K562 (cell line): Measurements from ENCODE around the gene SLC17A4. TPM values are rescaled to one million over a fixed set of nuclear protein-coding genes. Genes with fewer than 3 reads are reported as not detected.

Source experiments
- ATAC-seq: fragments of 200-7000 bp; cut with Tn5 transposase; 3 replicates; pipeline ENCODE4 v1.9.1; 2020; ENCODE audit warnings: moderate library complexity
- BruUV-seq: library from RNA; stranded (reverse); fragments of 400-500 nt; replicated peaks from 2 replicates; lab custom pipeline; 2021; lab: Mats Ljungman, UMichigan
- CTCF ChIA-PET: fragments of 300-600 bp; formaldehyde crosslinking; extraction: SDS; loops from one replicate; lab custom pipeline; 2021; ENCODE audit warnings: low intra/inter-chr PET ratio; lab: Yijun Ruan, JAX
- POLR2A ChIA-PET: fragments of 300-600, 350-650 bp; sonication (Branson Sonifier 250); formaldehyde crosslinking; extraction: SDS; loops from one replicate; lab custom pipeline; 2021; ENCODE audit warnings: antibody characterized with exemption, inconsistent platforms; lab: Yijun Ruan, JAX
- DNase-seq, 4 experiments: peaks; one replicate each; pipeline versions ENCODE4 v3.0.0 to v3.0.0-alpha.2; 2011 to 2018; ENCODE audit warnings: low spot score in 3 of 4, mixed read lengths in 3 of 4; ENCODE audit errors: extremely low read depth in 1 of 4
- FAIRE-seq: peaks from 2 replicates; lab custom pipeline; 2011; peaks lifted over from hg19 to GRCh38; lab: Jason Lieb, UNC
- H2AFZ ChIP-seq: 2 replicates; pipeline ENCODE4 v1.6.0; 2011; ENCODE audit warnings: low read depth, low read length, control low read depth, inconsistent platforms
- H3K27ac ChIP-seq: fragments of 200-600 bp; 3 replicates; pipeline ENCODE4 v1.8.0; 2011; ENCODE audit warnings: low read depth, mild to moderate bottlenecking, control low read depth, inconsistent platforms, low read length, moderate library complexity, mixed read lengths; ENCODE audit errors: extremely low read depth
- H3K27me3 ChIP-seq, 2 experiments: fragments of 300-600 bp in 1 of 2; 2 replicates in 1 of 2; 3 replicates in 1 of 2; pipeline versions ENCODE4 v1.6.0 to v1.8.0; 2011; ENCODE audit warnings: inconsistent platforms in 2 of 2, low read length in 2 of 2, mild to moderate bottlenecking in 1 of 2, mixed read lengths in 1 of 2, moderate library complexity in 1 of 2; ENCODE audit not compliant: control insufficient read depth in 2 of 2, insufficient read depth in 2 of 2
- H3K36me3 ChIP-seq: fragments of 300-600 bp; 3 replicates; pipeline ENCODE4 v1.8.0; 2011; ENCODE audit warnings: mild to moderate bottlenecking, low read length, inconsistent platforms; ENCODE audit not compliant: control insufficient read depth, insufficient read depth
- H3K4me1 ChIP-seq, 2 experiments: fragments of 200-600 bp in 1 of 2; replicated peaks in 1 of 2; 2 replicates in 1 of 2; 3 replicates in 1 of 2; pipeline versions ENCODE4 v1.5.1 to v1.8.0; 2011; ENCODE audit warnings: inconsistent platforms in 2 of 2, low read length in 2 of 2, mild to moderate bottlenecking in 1 of 2, mixed read lengths in 1 of 2, moderate library complexity in 1 of 2; ENCODE audit not compliant: control insufficient read depth in 2 of 2, insufficient read depth in 2 of 2
- H3K4me2 ChIP-seq: 2 replicates; pipeline ENCODE4 v1.6.1; 2011; ENCODE audit warnings: low read length, control low read depth, inconsistent platforms, mixed read lengths; ENCODE audit not compliant: insufficient read depth
- H3K4me3 ChIP-seq: fragments of 200-600 bp; sonication (generic), shearing (Covaris generic); 2 replicates; pipeline ENCODE4 v1.5.1; 2016; ENCODE audit warnings: control low read depth, inconsistent platforms
- H3K79me2 ChIP-seq: fragments of 200-600 bp; 3 replicates; pipeline ENCODE4 v1.8.0; 2011; ENCODE audit warnings: low read length, inconsistent platforms; ENCODE audit not compliant: control insufficient read depth, insufficient read depth
- H3K9ac ChIP-seq, 2 experiments: 2 replicates each; pipeline versions ENCODE4 v1.6.0 to v1.6.1; 2011; ENCODE audit warnings: low read depth in 2 of 2, low read length in 2 of 2, control low read depth in 1 of 2, inconsistent platforms in 1 of 2, mild to moderate bottlenecking in 1 of 2, mixed read lengths in 1 of 2; ENCODE audit not compliant: insufficient read depth in 1 of 2
- H3K9me1 ChIP-seq: one replicate; pipeline ENCODE4 v1.6.0; 2011; ENCODE audit warnings: inconsistent platforms, mild to moderate bottlenecking, low read length, moderate library complexity; ENCODE audit not compliant: control insufficient read depth, insufficient read depth
- H3K9me3 ChIP-seq: replicated peaks from 2 replicates; pipeline ENCODE4 v1.5.1; 2011; ENCODE audit warnings: low read depth, low read length, inconsistent platforms; ENCODE audit not compliant: control insufficient read depth, insufficient read depth
- H4K20me1 ChIP-seq: replicated peaks from 2 replicates; pipeline ENCODE4 v1.6.1; 2011; ENCODE audit warnings: low read length, inconsistent platforms, mixed read lengths; ENCODE audit not compliant: control insufficient read depth, insufficient read depth
- CAMTA2 ChIP-seq: fragments of 250-450 bp; sonication (Bioruptor Pico); conservative IDR thresholded peaks from 2 replicates; pipeline ENCODE4 v1.5.1; 2022
- CEBPB ChIP-seq: fragments of 450-650 bp; IDR thresholded peaks from 2 replicates; pipeline ENCODE4 v1.6.1; 2016; ENCODE audit warnings: missing genetic modification characterization, missing compliant biosample characterization
- CTCF ChIP-seq, 3 experiments: IDR thresholded peaks in 2 of 3; conservative IDR thresholded peaks in 1 of 3; 2 replicates each; pipeline ENCODE4 v1.5.1; 2011 to 2012; ENCODE audit warnings: low read length in 3 of 3, mild to moderate bottlenecking in 3 of 3, control low read depth in 2 of 3, improper control_type of control experiment in 1 of 3, inconsistent platforms in 1 of 3, low read depth in 1 of 3, mixed read lengths in 1 of 3, moderate library complexity in 1 of 3; ENCODE audit not compliant: insufficient read depth in 2 of 3
- DMBX1 ChIP-seq: fragments of 250-450 bp; sonication (Bioruptor Pico); IDR thresholded peaks from 2 replicates; pipeline ENCODE4 v1.8.0; 2022; ENCODE audit warnings: inconsistent platforms, mild to moderate bottlenecking, moderate library complexity, borderline replicate concordance
- ELF4 ChIP-seq: fragments of 450-650 bp; formaldehyde crosslinking; IDR thresholded peaks from 2 replicates; pipeline ENCODE4 v1.4.0; 2022; ENCODE audit warnings: missing genetic modification characterization
- HINFP ChIP-seq: fragments of 450-650 bp; conservative IDR thresholded peaks from 2 replicates; pipeline ENCODE4 v1.6.1; 2016; ENCODE audit warnings: missing genetic modification characterization, low read depth, mild to moderate bottlenecking, control low read depth, missing compliant biosample characterization
- RBM17 ChIP-seq: fragments of 200-400 bp; formaldehyde crosslinking; IDR thresholded peaks from 2 replicates; pipeline ENCODE4 v1.6.1; 2017; ENCODE audit warnings: low read depth, mild to moderate bottlenecking, low read length, borderline replicate concordance
- SMAD3 ChIP-seq: fragments of 450-650 bp; formaldehyde crosslinking; conservative IDR thresholded peaks from 2 replicates; pipeline ENCODE4 v1.4.0; 2020; ENCODE audit warnings: mild to moderate bottlenecking
- USF1 ChIP-seq: sonication (generic); formaldehyde crosslinking; IDR thresholded peaks from 2 replicates; pipeline ENCODE4 v1.9.0; 2022; ENCODE audit warnings: mild to moderate bottlenecking, missing genetic modification reagents
- USF2 ChIP-seq: sonication (generic); formaldehyde crosslinking; IDR thresholded peaks from 2 replicates; pipeline ENCODE4 v1.5.0; 2020; ENCODE audit warnings: missing genetic modification reagents
- WGBS: fragments of 100-300 bp; shearing (Covaris generic); methylation state at CpG from one replicate; pipeline ENCODE4 v1.1.6; 2016; ENCODE audit warnings: low coverage, mixed read lengths; ENCODE audit not compliant: insufficient coverage; ENCODE audit errors: missing lambda C conversion rate; 5-methylcytosine and 5-hydroxymethylcytosine counted together
- in situ Hi-C: fragments of 300-500 bp; cut with MboI; formaldehyde crosslinking; loops from 4 replicates; pipeline ENCODE4 v1.15.0; 2018; ENCODE audit warnings: inconsistent platforms, mixed read lengths
- intact Hi-C: fragments of 100-400 bp; cut with micrococcal nuclease; formaldehyde crosslinking; loops from 2 replicates; pipeline ENCODE4 v1.14.2; 2022
- polyA plus RNA-seq, 8 experiments: library from polyadenylated mRNA; depleted of rRNA in 4 of 8; stranded (reverse) in 5 of 8; unstranded in 3 of 8; fragments of >200 nt; fragmentation: Nextera tagmentation in 2 of 8; fragmentation: Illumina TruSeq in 1 of 8; extraction: Ambion mirVana in 2 of 8; extraction: Trizol in 1 of 8; gene quantifications; 2 replicates each; pipeline versions ENCODE4 v1.2.1 to v1.2.3, GENCODE V29; 2011 to 2014; ENCODE audit warnings: inconsistent platforms in 1 of 8, missing spikeins in 1 of 8
- total RNA-seq, 7 experiments: library from RNA; depleted of rRNA in 6 of 7; stranded (reverse); fragments of >200 nt in 6 of 7; fragmentation: Illumina TruSeq in 2 of 7; extraction: Trizol in 2 of 7; gene quantifications; 2 replicates each; pipeline versions ENCODE4 v1.2.1 to v1.2.3, GENCODE V29; 2011 to 2021; ENCODE audit warnings: low replicate concordance in 1 of 7

Gene SLC17A4
- total and polyA plus RNA-seq, 9 of the 15 experiments (the other 6 are each of a cell fraction or from before 2014, with no cell fraction given) = not detected

GRCh38 chr6:25709761-25710160 lies 44.8 kb upstream of the SLC17A4 start:
- no peaks in the 10 kb centered on the region for H3K9me3 ChIP-seq
- peak in 2 of 3 experiments; percentile 12 to 37; a peak in 1 of 6 replicates for TF ChIP-seq CTCF (IDR thresholded peaks at IDR 0.05 in 2 of 3, conservative IDR thresholded peaks at IDR 0.05 in 1 of 3; ENCODE audit: insufficient read depth in 2 of 3, low read depth in 1 of 3, low read length in 3 of 3)
- no peak for TF ChIP-seq DMBX1
- H3K9ac ChIP-seq = no peak overlapping the region
- DNase-seq = no peak
- in situ Hi-C loops = no loop called here
- ATAC-seq = peak; percentile 81
- no peak overlapping the region; the same call in 1 of the 2 replicates for H3K4me2 ChIP-seq
- no peaks in the 10 kb centered on the region for H3K9me1 ChIP-seq
- no peaks in the 10 kb centered on the region for H3K79me2 ChIP-seq
- H3K4me3 ChIP-seq = no peak overlapping the region
- CTCF ChIA-PET = no interaction called here
- H2AFZ ChIP-seq = peak overlapping the region; percentile 68; the same call in 1 of the 2 replicates
- POLR2A ChIA-PET = interaction anchor here (0.7 to 1.7 kb wide), 3 partner anchors 14 to 272 kb away, joined by 3 read pairs; no protein-coding TSS in a partner anchor
- H3K4me1 ChIP-seq = no peaks in the 10 kb centered on the region
- no TSS peak for BruUV-seq
- WGBS = 16% methylated on average over 10 of the region's 10 CpGs
- no peak overlapping the region for H3K27ac ChIP-seq
- H3K36me3 ChIP-seq = no peaks in the 10 kb centered on the region
- intact Hi-C loops = loop anchor here (10.0 kb wide), 1 partner anchor 435 kb away; the partner anchor contains the start of gene CARMIL1
- FAIRE-seq = peak; percentile 42
- peaks cover 3 to 13% of the 10 kb centered on the region in 2 experiments for H3K27me3 ChIP-seq
- no peaks in the 10 kb centered on the region for H4K20me1 ChIP-seq

GRCh38 chr6:25710287-25710686 lies 44.3 kb upstream of the SLC17A4 start:
- in situ Hi-C loops = no loop called here
- ChIA-PET POLR2A (interaction anchor here (0.7 to 0.8 kb wide), 2 partner anchors 13 to 271 kb away, joined by 3 read pairs; no protein-coding TSS in a partner anchor), CTCF (no interaction called here)
- WGBS = 24% methylated on average over 13 of the region's 14 CpGs
- peaks cover 3 to 13% of the 10 kb centered on the region in 2 experiments for H3K27me3 ChIP-seq
- FAIRE-seq (no peak), ATAC-seq (no peak), DNase-seq (no peak)
- no peaks in the 10 kb centered on the region for H4K20me1 ChIP-seq
- BruUV-seq = no TSS peak
- no peaks in the 10 kb centered on the region for H3K9me3 ChIP-seq
- H3K9ac ChIP-seq = no peak overlapping the region
- H2AFZ ChIP-seq = peak overlapping the region; percentile 68; the same call in 1 of the 2 replicates
- H3K4me1 ChIP-seq = no peaks in the 10 kb centered on the region
- H3K79me2 ChIP-seq = no peaks in the 10 kb centered on the region
- intact Hi-C loops = loop anchor here (10.0 kb wide), 1 partner anchor 435 kb away; the partner anchor contains the start of gene CARMIL1
- no peaks in the 10 kb centered on the region for H3K9me1 ChIP-seq
- no peak overlapping the region for H3K4me2 ChIP-seq
- H3K27ac ChIP-seq = no peak overlapping the region
- H3K4me3 ChIP-seq = no peak overlapping the region
- no peaks in the 10 kb centered on the region for H3K36me3 ChIP-seq
- TF ChIP-seq ELF4 (CRISPR knock-in tag) = no peak
- TF ChIP-seq USF1 (CRISPR knock-in tag) = no peak
- TF ChIP-seq CAMTA2 (CRISPR knock-in tag) = no peak
- no peak for TF ChIP-seq USF2
- peak; percentile 84 for TF ChIP-seq HINFP
- TF ChIP-seq CEBPB (tag) = peak; percentile 89
- TF ChIP-seq RBM17 = no peak
- no peak for TF ChIP-seq SMAD3 (CRISPR knock-in tag)
